ENCODE data around the gene PSRC1. TPM values are rescaled to one million over a fixed set of nuclear protein-coding genes. Genes with fewer than 3 reads are reported as not detected.
"Not testable (repeated sequence)": the region's sequence is repeated elsewhere in the genome, so short reads cannot be mapped to it uniquely, and the experiment has no call there.

PSRC1 gene
- total RNA-seq, 1 donor from 2014 or later: 6.5 TPM

GRCh38 chr1:109290137-109290536, 7.2 kb upstream of the PSRC1 start:
- DNase-seq (ENCODE audit: low spot score): no peak
- TF ChIP-seq, protein P1, sequence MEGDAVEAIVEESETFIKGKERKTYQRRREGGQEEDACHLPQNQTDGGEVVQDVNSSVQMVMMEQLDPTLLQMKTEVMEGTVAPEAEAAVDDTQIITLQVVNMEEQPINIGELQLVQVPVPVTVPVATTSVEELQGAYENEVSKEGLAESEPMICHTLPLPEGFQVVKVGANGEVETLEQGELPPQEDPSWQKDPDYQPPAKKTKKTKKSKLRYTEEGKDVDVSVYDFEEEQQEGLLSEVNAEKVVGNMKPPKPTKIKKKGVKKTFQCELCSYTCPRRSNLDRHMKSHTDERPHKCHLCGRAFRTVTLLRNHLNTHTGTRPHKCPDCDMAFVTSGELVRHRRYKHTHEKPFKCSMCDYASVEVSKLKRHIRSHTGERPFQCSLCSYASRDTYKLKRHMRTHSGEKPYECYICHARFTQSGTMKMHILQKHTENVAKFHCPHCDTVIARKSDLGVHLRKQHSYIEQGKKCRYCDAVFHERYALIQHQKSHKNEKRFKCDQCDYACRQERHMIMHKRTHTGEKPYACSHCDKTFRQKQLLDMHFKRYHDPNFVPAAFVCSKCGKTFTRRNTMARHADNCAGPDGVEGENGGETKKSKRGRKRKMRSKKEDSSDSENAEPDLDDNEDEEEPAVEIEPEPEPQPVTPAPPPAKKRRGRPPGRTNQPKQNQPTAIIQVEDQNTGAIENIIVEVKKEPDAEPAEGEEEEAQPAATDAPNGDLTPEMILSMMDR (IDR thresholded peaks at IDR 0.05): no peak
- Mint-ChIP-seq H3K27me3 (ENCODE audit: low read depth) (no peaks in the 10 kb centered on the region), H3K27ac (ENCODE audit: unreplicated experiment) (no peak overlapping the region), H3K4me3 (ENCODE audit: unreplicated experiment) (no peak overlapping the region), H3K36me3 (ENCODE audit: low read depth) (no peaks in the 10 kb centered on the region), H3K9me3 (ENCODE audit: low read depth) (no peaks in the 10 kb centered on the region), H3K4me1 (ENCODE audit: low read depth) (no peaks in the 10 kb centered on the region)

GRCh38 chr1:109286762-109287161, 3.8 kb upstream of the PSRC1 start:
- peaks cover 19% of the 10 kb centered on the region for H3K4me1 Mint-ChIP-seq (ENCODE audit: low read depth)
- H3K27ac Mint-ChIP-seq (ENCODE audit: unreplicated experiment); H3K4me3 Mint-ChIP-seq (ENCODE audit: unreplicated experiment); H3K9me3 Mint-ChIP-seq (ENCODE audit: low read depth); H3K27me3 Mint-ChIP-seq (ENCODE audit: low read depth); H3K36me3 Mint-ChIP-seq (ENCODE audit: low read depth); DNase-seq (ENCODE audit: low spot score): not testable (repeated sequence)

GRCh38 chr1:109283748-109284600, 1.0 kb upstream of the PSRC1 start:
- Mint-ChIP-seq H3K4me3 (ENCODE audit: unreplicated experiment) (peak overlapping the region; percentile 90), H3K27ac (ENCODE audit: unreplicated experiment) (peak overlapping the region; percentile 97), H3K9me3 (ENCODE audit: low read depth) (no peaks in the 10 kb centered on the region), H3K36me3 (ENCODE audit: low read depth) (peaks cover 1% of the 10 kb centered on the region), H3K27me3 (ENCODE audit: low read depth) (no peaks in the 10 kb centered on the region), H3K4me1 (ENCODE audit: low read depth) (peaks cover 32% of the 10 kb centered on the region)
- no peak for DNase-seq (ENCODE audit: low spot score)
- TF ChIP-seq, protein P1 (IDR thresholded peaks at IDR 0.05): no peak

DNA sequence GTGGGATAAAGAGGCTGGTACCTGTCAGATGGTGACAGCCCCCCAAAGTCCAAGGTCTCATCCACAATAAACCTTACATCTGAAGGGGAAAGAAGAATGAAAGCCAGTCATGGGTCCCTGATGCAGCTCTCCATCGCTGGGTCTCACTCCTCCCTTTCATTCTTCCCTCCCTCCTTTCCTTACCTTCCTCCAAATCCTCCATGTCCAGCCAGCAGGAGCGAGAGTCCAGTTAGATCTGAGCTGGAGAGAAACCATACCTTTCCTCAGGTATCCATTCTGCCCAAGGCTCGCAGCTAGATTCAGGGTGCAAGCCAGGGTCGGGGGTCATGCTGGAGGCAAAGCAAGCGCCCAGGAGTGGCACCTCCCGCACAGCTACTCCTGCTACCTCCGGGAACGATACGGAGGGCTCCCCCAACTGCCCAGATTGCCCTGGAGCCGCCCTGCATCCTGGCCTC, 421 bp downstream of the PSRC1 start:
- H3K27me3 Mint-ChIP-seq (ENCODE audit: low read depth): no peaks in the 10 kb centered on the region
- peak overlapping the region; percentile 97 for H3K27ac Mint-ChIP-seq (ENCODE audit: unreplicated experiment)
- H3K4me3 Mint-ChIP-seq (ENCODE audit: unreplicated experiment): peak overlapping the region; percentile 90
- DNase-seq (ENCODE audit: low spot score): no peak
- H3K4me1 Mint-ChIP-seq (ENCODE audit: low read depth): peaks cover 32% of the 10 kb centered on the region
- TF ChIP-seq, protein P1 (IDR thresholded peaks at IDR 0.05): no peak
- no peaks in the 10 kb centered on the region for H3K9me3 Mint-ChIP-seq (ENCODE audit: low read depth)
- peaks cover 1% of the 10 kb centered on the region for H3K36me3 Mint-ChIP-seq (ENCODE audit: low read depth)

GRCh38 chr1:109281680-109282496, 1.1 kb downstream of the PSRC1 start:
- H3K27me3 Mint-ChIP-seq (ENCODE audit: low read depth): no peaks in the 10 kb centered on the region
- H3K36me3 Mint-ChIP-seq (ENCODE audit: low read depth): peaks cover 1% of the 10 kb centered on the region
- peak overlapping the region; percentile 57 for H3K27ac Mint-ChIP-seq (ENCODE audit: unreplicated experiment)
- DNase-seq (ENCODE audit: low spot score): peak; percentile 82
- peaks cover 37% of the 10 kb centered on the region for H3K4me1 Mint-ChIP-seq (ENCODE audit: low read depth)
- TF ChIP-seq, protein P1 (IDR thresholded peaks at IDR 0.05): no peak
- peak overlapping the region; percentile 90 for H3K4me3 Mint-ChIP-seq (ENCODE audit: unreplicated experiment)
- H3K9me3 Mint-ChIP-seq (ENCODE audit: low read depth): no peaks in the 10 kb centered on the region
